GM23248 (cell line): ENCODE measurements around the gene STAT2.

Experiments used
- EZH2 ChIP-seq: fragments of 200-600 bp; sonication (generic); IDR thresholded peaks from 2 replicates; pipeline ENCODE4 v1.6.1; 2018; ENCODE audit warnings: antibody characterized with exemption, mild to moderate bottlenecking; ENCODE audit not compliant: insufficient read depth, poor library complexity, severe bottlenecking
- EZH2phosphoT487 ChIP-seq: fragments of 200-600 bp; sonication (generic); IDR thresholded peaks from 2 replicates; pipeline ENCODE4 v1.6.1; 2018; ENCODE audit warnings: antibody characterized with exemption, moderate library complexity, mild to moderate bottlenecking, low read depth; ENCODE audit not compliant: insufficient read depth

DNA sequence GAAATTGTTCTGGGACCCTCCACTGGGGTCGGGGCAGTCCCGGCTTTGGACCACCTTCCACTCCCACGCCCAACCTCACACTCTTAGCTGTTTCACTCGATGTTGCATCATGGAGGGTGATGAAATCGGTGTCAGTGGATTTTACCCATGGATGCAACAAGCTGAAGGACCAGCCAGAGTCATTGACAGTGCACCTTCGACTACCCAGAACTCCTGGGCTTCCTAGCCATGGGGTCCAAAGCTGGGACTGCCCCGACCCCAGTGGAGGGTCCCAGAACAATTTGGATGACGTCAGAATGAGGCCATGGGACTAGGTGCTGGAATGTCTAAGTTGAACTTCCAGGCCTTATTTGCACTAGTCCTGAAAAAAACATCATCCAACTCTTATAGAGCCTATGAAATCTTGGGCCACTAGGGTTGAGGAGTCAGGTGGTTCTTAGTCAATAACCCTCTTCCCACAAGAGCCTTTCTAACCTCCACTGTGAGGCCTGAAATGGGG, 22.1 kb downstream of the STAT2 start:
- TF ChIP-seq EZH2phosphoT487 (no peak), EZH2 (no peak)
